ENCODE data around the gene ITSN1.
"Not testable (repeated sequence)": the region's sequence is repeated elsewhere in the genome, so short reads cannot be mapped to it uniquely, and the experiment has no call there.

The ITSN1 gene

GRCh38 chr21:33865176-33865575 is 222.9 kb downstream of the ITSN1 start:
- no peak for DNase-seq (ENCODE audit: low read depth)

- DNase-seq (ENCODE audit: low read depth): no peak
Observed at GRCh38 chr21:33865996-33866575, 223.8 kb downstream of the ITSN1 start.

DNA sequence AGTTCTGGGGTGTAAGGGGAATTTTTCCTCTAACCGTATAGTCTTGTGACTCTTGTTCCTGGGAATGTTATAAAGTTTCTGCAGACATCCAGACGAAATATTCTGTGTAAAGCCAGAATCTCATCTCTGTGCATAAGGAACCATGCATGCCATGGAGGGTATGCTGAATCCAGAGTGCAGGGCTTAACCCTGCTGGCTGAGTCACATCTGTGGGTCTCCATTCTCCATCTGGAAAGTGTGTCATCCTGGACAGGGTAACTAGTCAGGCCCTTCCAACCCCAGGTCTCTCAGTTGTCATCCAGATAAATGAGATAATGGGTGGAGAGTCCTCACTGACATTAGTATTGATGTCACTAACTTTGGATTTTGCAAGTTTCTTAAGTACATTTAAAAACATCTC is 224.5 kb downstream of the ITSN1 start:
- DNase-seq (ENCODE audit: low read depth): no peak

- not testable (repeated sequence) for DNase-seq (ENCODE audit: low read depth)
Observed at GRCh38 chr21:33867868-33868267, 225.6 kb downstream of the ITSN1 start.

DNA sequence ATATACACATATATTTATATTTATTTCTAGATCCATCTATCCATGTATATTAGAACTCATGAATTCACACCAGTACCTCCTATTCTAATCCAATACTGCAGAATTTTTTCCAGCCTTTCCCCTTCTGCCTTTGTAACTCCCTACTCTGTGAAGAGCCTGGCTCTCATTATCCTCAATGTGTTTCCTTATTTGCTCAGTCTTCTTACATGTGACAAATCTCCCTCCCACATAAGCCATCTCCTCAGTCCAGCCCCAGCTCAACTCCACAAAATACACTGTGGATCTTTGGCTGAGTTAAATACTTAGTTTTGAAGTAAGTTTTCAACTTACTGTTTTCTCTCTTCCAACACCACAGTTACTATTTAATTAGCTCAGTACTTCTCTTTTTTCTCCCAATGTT is 227.6 kb downstream of the ITSN1 start:
- DNase-seq (ENCODE audit: low read depth): no peak

DNA sequence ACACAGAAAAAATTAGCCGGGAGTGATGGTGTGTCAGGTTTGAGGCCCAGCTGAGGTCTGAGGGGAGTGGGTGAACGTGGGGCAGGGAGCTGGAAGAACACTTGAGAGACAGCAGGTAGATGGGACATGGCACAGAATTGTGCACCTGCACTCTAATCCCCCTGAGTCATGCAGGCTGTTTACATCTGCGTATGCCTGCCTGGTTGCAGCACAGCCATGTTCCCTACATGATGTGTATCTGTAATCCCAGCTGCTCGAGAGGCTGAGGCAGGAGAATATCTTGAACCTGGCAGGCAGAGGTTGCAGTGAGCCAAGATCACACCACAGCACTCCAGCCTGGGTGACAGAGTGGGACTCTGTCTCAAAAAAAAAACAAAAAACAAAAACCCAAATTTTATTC is 228.5 kb downstream of the ITSN1 start:
- DNase-seq (ENCODE audit: low read depth): no peak

DNA sequence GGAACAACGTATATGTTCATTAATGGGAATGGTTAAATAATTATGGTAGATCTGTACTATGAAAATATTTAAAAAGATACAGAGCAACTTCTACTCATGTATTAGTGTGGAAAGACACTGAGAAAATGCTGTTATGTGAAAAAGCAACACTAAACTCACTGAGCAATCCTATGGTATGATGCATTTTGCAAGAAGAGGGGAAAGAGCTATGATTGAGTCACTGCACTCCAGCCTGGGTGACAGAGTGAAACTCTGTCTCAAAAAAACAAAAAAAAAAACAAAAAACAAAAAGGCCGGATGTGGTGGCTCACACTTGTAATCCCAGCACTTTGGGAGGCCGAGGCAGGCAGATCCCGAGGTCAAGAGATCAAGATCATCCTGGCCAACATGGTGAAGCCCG is 228.9 kb downstream of the ITSN1 start:
- no peak for DNase-seq (ENCODE audit: low read depth)

GRCh38 chr21:33872881-33873515 is 230.7 kb downstream of the ITSN1 start:
- DNase-seq (ENCODE audit: low read depth): no peak

DNA sequence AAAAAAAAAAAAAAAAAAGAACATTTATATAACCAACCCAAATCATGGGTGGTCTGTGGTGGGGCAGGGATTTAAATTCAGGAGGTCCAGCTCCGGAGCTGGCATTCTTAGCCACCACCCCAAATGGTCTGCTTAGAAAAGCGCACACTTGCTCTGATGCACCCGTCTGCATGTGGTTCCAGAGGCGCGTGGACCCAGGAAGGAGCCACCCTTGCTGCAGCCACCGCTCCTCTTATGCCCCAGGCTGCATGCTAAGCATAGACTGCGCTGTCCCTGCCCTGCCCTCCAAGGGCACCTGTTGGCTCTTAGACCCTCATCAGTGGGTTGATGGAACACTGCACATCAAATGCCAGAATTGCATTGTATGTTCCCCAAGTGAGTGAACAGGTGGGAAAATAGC is 231.9 kb downstream of the ITSN1 start:
- DNase-seq (ENCODE audit: low read depth): no peak

GRCh38 chr21:33875026-33875695 is 232.9 kb downstream of the ITSN1 start:
- DNase-seq (ENCODE audit: low read depth): no peak

GRCh38 chr21:33878824-33879223 is 236.5 kb downstream of the ITSN1 start:
- no peak for DNase-seq (ENCODE audit: low read depth)

- DNase-seq (ENCODE audit: low read depth): no peak
Observed at GRCh38 chr21:33880626-33881025, 238.3 kb downstream of the ITSN1 start.

GRCh38 chr21:33881689-33882440 is 239.6 kb downstream of the ITSN1 start:
- DNase-seq (ENCODE audit: low read depth): no peak

DNA sequence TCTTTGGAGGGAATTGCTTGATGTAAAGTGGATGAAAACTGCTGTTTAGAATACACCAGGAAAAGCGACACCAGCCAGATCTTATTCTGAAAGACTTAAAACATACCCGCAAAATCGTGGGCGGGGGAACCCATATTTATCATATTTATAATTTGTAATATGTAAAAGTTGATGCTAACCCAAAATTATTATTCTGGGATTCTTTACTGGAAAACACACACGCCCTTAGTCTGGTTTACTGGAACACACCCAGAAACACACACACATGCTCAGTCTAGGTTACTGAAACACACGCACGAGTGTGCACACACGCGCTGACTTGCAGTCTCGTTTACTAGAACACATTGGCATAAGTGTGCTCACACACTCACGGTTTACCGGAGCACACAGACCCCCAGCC is 240.8 kb downstream of the ITSN1 start:
- no peak for DNase-seq (ENCODE audit: low read depth)

- DNase-seq (ENCODE audit: low read depth): no peak
Observed at GRCh38 chr21:33884376-33885171, 242.3 kb downstream of the ITSN1 start.

DNA sequence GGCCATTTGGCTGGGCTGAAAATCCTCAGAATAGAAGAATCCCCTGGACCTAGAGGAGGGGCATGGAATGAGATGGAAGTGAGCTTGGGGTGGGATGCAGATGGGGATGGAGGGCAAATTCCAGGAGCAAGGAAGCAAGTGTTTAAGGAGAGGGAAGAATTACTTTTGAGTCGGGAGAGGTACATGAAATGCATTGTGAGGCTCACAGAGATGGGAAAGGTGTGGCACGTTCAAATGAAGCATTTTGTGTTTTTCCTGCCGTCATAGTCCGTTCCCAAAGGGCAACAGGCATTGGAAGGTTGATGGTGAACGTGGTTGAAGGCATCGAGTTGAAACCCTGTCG is 242.8 kb downstream of the ITSN1 start:
- no peak for DNase-seq (ENCODE audit: low read depth)

- DNase-seq (ENCODE audit: low read depth): no peak
Observed at GRCh38 chr21:33886321-33886720, 244.0 kb downstream of the ITSN1 start.

- no peak for DNase-seq (ENCODE audit: low read depth)
Observed at GRCh38 chr21:33890187-33890586, 247.9 kb downstream of the ITSN1 start.

GRCh38 chr21:33892853-33893252 is 250.6 kb downstream of the ITSN1 start:
- no peak for DNase-seq (ENCODE audit: low read depth)

GRCh38 chr21:33893917-33894316 is 251.6 kb downstream of the ITSN1 start:
- no peak for DNase-seq (ENCODE audit: low read depth)

DNA sequence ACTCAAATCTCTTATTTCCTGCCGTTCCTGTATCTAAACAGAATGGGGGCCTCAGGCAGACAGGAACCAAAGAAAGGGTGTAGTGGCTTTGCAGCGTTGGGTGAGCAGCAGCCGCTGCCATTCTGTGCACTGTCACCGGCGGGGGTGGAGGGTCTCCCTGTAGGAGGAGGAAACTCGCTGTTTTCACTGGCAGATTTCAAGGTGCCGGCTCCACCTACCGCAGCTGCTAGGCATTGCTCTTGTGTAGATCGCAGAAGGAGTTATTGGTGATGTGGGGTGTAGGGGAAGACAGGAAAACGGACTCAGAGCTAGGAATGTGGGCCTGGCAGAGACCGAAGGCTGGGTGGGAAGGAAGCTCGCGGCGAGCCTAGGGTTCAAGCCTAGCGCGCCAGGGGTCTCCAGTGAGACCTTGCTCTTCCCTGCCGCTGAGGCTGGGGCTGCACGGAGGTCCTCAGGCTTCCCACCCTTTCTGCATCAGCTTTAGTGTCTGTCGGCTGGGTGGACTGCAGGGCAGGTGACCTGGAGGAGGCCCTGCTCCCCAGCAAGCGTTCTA is 252.5 kb downstream of the ITSN1 start:
- peak; percentile 35 for DNase-seq (ENCODE audit: low read depth)

DNA sequence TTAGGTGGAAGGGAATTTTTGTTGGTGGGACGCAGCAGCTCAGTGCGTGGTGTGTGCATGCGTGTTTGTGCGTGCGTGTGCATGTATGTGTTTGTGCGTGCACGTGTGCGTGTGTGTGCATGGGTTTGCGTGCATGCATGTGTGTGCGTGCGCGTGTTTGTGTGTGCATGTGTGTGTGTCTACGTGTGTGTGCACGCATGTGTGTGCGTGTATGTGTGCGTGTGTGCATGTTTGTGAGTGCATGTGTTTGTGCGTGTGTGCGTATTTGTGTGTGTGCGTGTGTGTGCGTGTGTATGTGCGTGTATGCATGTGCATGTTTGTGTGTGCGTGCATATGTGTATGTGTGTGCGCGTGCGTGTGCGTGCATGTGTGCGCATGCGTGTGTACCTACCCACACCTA is 253.1 kb downstream of the ITSN1 start:
- no peak for DNase-seq (ENCODE audit: low read depth)

Measured in HS-5 (cell line).